LNCaP clone FGC (cell line): Measurements from ENCODE around the gene CDIP1.

Experiments used
- DNase-seq: peaks from one replicate; pipeline ENCODE4 v3.0.0-alpha.2; 2011; ENCODE audit warnings: low read depth
- H3K4me3 ChIP-seq: 2 replicates; pipeline ENCODE4 v1.5.1; 2011; ENCODE audit warnings: mild to moderate bottlenecking, low read depth, low read length, control low read depth
- TF ChIP-seq, protein P1 (sequence below): IDR thresholded peaks from 2 replicates; pipeline ENCODE4 v1.5.1; 2012; ENCODE audit warnings: mild to moderate bottlenecking; ENCODE audit not compliant: control insufficient read depth, insufficient read depth; ENCODE audit errors: extremely low read depth

CDIP1 gene

DNA sequence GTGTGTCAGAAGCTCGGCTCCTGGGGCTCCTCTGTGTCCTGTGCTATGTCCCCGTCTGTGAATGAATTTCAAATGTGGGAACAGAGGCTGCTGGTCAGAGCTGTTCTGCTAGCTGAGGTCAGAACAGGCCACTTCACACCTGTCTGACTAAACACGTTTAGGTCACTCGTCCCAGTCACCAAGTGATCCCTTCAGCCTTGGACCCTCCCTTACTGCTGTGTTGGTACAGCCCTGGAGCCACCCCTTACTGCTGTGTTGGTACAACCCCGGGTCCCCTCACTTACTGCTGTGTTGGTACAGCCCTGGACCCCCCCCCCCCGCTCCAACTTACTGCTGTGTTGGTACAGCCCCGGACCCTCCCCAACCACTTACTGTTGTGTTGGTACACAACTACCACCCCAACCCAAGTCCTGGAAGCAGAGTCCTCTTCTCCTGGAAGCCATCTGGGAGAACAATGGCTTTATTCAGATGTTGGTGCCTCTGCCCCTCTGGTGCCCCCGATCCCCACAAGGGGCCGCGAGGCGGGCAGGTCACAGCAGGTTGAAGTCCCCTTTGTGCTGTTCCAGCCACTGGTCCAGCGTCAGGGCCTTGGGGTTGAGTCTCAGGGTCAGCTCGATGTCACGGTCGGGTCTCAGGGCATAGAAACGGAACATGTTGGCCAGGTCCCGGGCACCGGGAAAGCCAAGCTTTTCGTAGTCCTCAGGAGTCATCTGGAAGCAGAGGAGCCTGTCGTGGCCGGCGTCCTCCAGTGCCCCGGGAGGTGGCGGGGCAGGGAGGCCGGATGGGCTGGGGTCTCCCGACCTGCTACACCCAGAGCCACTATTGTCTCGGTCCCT, 77.1 kb downstream of the CDIP1 start:
- H3K4me3 ChIP-seq: no peak overlapping the region
- TF ChIP-seq, protein P1, sequence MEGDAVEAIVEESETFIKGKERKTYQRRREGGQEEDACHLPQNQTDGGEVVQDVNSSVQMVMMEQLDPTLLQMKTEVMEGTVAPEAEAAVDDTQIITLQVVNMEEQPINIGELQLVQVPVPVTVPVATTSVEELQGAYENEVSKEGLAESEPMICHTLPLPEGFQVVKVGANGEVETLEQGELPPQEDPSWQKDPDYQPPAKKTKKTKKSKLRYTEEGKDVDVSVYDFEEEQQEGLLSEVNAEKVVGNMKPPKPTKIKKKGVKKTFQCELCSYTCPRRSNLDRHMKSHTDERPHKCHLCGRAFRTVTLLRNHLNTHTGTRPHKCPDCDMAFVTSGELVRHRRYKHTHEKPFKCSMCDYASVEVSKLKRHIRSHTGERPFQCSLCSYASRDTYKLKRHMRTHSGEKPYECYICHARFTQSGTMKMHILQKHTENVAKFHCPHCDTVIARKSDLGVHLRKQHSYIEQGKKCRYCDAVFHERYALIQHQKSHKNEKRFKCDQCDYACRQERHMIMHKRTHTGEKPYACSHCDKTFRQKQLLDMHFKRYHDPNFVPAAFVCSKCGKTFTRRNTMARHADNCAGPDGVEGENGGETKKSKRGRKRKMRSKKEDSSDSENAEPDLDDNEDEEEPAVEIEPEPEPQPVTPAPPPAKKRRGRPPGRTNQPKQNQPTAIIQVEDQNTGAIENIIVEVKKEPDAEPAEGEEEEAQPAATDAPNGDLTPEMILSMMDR: no peak
- no peak for DNase-seq

DNA sequence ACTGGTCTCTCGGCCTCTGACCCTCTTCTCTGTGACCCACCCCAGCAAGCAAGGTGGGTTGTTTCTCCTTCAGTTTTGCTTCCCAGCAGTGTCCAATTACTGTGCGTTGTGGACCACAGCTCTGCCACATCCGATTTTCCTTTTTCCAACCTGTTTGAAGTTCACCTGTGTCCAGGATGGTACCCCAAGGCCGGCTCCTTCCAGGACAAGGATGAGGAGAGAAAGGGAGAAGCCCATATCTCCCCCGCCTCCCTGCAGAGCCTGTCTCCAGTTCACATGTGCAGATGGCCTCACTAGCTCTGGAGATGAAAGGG, 77.7 kb downstream of the CDIP1 start:
- no peak overlapping the region for H3K4me3 ChIP-seq
- TF ChIP-seq, protein P1: no peak
- no peak for DNase-seq
